Left lobe of liver (tissue), 2 donors: Measurements from ENCODE around the gene MCHR1. TPM values are rescaled to one million over a fixed set of nuclear protein-coding genes. Genes with fewer than 3 reads are reported as not detected.

Experiments used
- ATAC-seq: fragments of 200-7000 bp; cut with Tn5 transposase; one replicate; pipeline ENCODE4 v1.9.1; 2020; ENCODE audit warnings: mild to moderate bottlenecking, moderate library complexity
- DNase-seq: peaks from one replicate; pipeline ENCODE4 v3.0.0-alpha.2; 2020; ENCODE audit warnings: low spot score
- total RNA-seq: library from RNA; stranded (reverse); gene quantifications from one replicate; pipeline ENCODE4 v1.2.1, GENCODE V29; 2021
- donor health status: DM: no; HTN: no; CAD: no; lungs with moderate emphysema.
- donor health status: DM: no; HTN: yes; CAD: no.

Gene MCHR1
- total RNA-seq = 2.3 TPM

GRCh38 chr22:40679249-40679963, at the start of gene MCHR1:
Gene MCHR1, plus strand, starts transcription at chr22:40679484. Its CDS starts 169 bp downstream, at chr22:40679653.
- DNase-seq = peak; percentile 92
- peak; percentile 73 for ATAC-seq

GRCh38 chr22:40631925-40632324, 47.4 kb upstream of the MCHR1 start:
- no peak for DNase-seq
- no peak for ATAC-seq

- ATAC-seq = no peak
- DNase-seq = no peak
These were observed 46.2 kb upstream of the MCHR1 start for GRCh38 chr22:40633036-40633435.

- no peak for ATAC-seq
- peak; percentile 24 for DNase-seq
These were observed 45.0 kb upstream of the MCHR1 start for GRCh38 chr22:40634119-40634903.

GRCh38 chr22:40635043-40635939, 44.0 kb upstream of the MCHR1 start:
- ATAC-seq = no peak
- DNase-seq = no peak

- ATAC-seq (peak; percentile 29), DNase-seq (no peak)
These were observed 43.3 kb upstream of the MCHR1 start for GRCh38 chr22:40635940-40636379.

- ATAC-seq (peak; percentile 95), DNase-seq (peak; percentile 100)
These were observed 42.7 kb upstream of the MCHR1 start, which contains the start of gene MRTFA for GRCh38 chr22:40636380-40637182. Gene MRTFA, minus strand, starts transcription at chr22:40636719.

GRCh38 chr22:40637183-40638150, 41.8 kb upstream of the MCHR1 start:
- peak; percentile 48 for DNase-seq
- peak; percentile 27 for ATAC-seq

GRCh38 chr22:40638261-40638660, 41.0 kb upstream of the MCHR1 start:
- no peak for ATAC-seq
- no peak for DNase-seq

- no peak for DNase-seq
- no peak for ATAC-seq
These were observed 38.0 kb upstream of the MCHR1 start for GRCh38 chr22:40641269-40641668.

- DNase-seq = no peak
- no peak for ATAC-seq
These were observed 37.0 kb upstream of the MCHR1 start for GRCh38 chr22:40642316-40642715.

- ATAC-seq (no peak), DNase-seq (no peak)
These were observed 33.6 kb upstream of the MCHR1 start for GRCh38 chr22:40645579-40646197.

- ATAC-seq = no peak
- no peak for DNase-seq
These were observed 30.9 kb upstream of the MCHR1 start for GRCh38 chr22:40648386-40648785.

GRCh38 chr22:40651057-40651456, 28.2 kb upstream of the MCHR1 start:
- ATAC-seq = no peak
- DNase-seq = no peak

- DNase-seq (peak; percentile 84), ATAC-seq (peak; percentile 76)
These were observed 27.5 kb upstream of the MCHR1 start for GRCh38 chr22:40651563-40652501.

GRCh38 chr22:40653361-40653760, 25.9 kb upstream of the MCHR1 start:
- no peak for DNase-seq
- ATAC-seq = no peak

- ATAC-seq = peak; percentile 87
- DNase-seq = peak; percentile 73
These were observed 24.6 kb upstream of the MCHR1 start for GRCh38 chr22:40654522-40655167.
